ENCODE results near the gene PLCB2.

The PLCB2 gene

GRCh38 chr15:40335938-40336743 lies 28.4 kb upstream of the PLCB2 start:
- no peak for DNase-seq
- TF ChIP-seq POLR2A (IDR thresholded peaks at IDR 0.05; ENCODE audit: low read length): no peak
- no peak for TF ChIP-seq GATA1 (IDR thresholded peaks at IDR 0.05; ENCODE audit: low read depth, low read length)

DNA sequence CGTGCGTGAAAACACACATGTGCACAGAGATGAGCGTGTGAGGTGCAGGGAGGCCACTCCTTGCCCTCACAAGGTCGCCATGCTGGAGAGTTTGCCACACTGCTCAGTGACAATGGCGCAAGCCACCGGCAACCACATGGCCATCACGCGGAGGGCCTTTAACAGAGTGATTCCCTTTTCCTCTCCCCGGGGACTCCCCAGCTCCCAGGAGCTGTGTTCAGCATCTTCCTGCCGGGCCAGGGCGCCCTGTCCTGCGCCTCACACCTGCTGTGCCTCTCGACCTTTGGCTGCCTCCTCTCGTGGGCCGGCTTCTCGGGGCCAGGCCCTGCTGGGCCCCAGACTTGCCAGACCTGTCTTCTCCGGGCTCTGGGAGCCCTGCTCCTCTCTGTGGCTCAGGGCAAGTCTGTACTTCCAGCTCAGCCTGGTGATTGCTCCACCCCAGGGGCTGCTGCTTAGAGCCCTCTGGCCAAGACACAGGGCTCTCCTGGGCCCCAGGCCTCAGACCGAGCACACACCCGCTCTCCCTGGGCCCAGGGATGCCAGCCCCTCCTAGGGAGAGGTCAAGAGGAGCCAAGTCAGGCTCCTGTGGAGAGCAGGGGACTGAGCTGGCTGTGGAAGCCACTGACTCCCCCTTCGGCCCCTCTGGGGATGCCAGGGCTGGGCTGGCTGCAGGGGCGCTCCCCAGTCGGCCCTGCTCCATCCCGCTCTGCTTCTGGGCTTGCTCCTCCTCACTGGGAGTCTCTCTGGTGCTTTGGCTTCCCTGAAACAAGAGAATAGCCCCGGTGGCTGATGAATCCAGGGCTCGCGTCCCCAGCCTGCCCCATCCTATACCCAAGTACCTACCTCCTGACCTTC lies 27.4 kb upstream of the PLCB2 start:
- no peak for TF ChIP-seq POLR2A (IDR thresholded peaks at IDR 0.05; ENCODE audit: low read length)
- TF ChIP-seq GATA1 (IDR thresholded peaks at IDR 0.05; ENCODE audit: low read depth, low read length): no peak
- DNase-seq: no peak

DNA sequence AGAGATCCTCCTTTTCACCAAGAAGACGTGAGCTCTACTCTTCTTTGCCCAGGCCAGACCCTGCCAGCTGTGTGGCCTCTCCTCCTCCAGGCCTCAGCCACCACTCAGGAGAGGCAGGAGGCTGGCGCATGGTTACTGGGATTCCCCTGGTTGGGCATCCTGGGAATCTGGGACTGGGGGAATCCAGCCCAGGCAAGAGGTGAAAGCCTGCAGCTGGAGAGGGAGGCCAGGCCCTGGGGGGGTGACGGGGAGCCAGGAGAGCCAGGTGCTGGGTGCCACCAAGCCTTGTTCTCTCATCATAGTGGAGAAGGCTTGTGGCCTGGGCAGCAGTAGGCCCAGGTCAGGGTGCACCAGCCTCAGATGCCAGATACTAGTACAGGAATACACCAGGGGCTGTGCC lies 26.8 kb upstream of the PLCB2 start:
- no peak for TF ChIP-seq GATA1 (IDR thresholded peaks at IDR 0.05; ENCODE audit: low read depth, low read length)
- no peak for TF ChIP-seq POLR2A (IDR thresholded peaks at IDR 0.05; ENCODE audit: low read length)

GRCh38 chr15:40333922-40334492 lies 26.3 kb upstream of the PLCB2 start:
- DNase-seq: peak in 1 of 2 experiments; percentile 16
- TF ChIP-seq GATA1 (IDR thresholded peaks at IDR 0.05; ENCODE audit: low read depth, low read length): no peak
- no peak for TF ChIP-seq POLR2A (IDR thresholded peaks at IDR 0.05; ENCODE audit: low read length)

More for the DNA sequence above, 26.8 kb upstream of the PLCB2 start:
- no peak for DNase-seq

DNA sequence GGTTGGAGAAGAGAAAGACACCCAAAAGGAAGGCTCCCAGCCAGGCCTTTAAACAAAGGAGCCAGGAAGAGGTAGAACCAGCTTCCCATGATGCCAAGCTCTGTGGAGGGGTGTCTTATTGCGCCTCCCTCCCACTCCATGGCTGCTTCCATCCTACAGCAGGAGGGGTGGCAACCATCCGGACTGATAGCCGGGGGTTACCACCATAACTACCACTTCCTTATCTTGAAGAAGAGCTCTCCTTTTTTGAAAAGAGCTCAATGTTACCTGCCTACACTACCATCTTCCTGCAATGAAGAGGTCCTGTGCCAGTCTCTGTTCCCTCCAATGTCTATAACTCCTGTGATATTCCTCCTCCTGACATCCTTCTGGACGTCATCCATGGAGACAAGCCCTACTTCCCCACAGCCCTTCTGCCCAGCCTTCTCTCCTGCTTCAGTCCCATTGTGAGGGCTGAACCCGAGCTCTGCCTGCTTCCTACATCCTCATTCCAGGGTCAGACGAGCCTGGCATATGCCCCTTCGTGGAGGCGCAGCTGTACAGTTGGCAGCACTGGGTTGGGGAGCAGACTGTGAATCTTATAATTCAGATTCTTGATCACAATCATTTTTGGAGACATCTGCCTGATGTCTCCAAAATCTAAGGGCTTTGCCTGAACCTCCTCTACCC lies 24.5 kb upstream of the PLCB2 start:
- no peak for TF ChIP-seq GATA1 (IDR thresholded peaks at IDR 0.05; ENCODE audit: low read depth, low read length)
- TF ChIP-seq POLR2A (IDR thresholded peaks at IDR 0.05; ENCODE audit: low read length): no peak
- DNase-seq: no peak

DNA sequence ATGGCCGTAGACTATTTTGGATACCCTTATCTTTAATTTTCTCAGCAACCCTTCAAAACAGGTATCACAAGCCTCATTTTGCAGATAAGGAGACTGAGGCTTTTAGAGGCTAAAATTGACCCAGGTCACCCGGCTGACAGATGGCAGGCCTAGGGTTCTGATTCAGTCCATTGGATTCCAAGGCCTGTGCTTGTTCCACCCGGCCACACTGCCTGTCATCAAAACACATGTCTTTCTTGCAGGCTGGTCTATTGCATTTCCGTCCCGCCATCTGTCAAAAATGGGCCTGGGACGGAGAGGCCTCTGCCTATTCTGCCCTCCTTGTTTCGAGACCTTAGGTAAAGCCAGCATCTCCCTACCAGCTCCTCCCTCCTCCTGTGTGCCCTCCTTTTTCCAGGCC lies 23.9 kb upstream of the PLCB2 start:
- TF ChIP-seq GATA1 (IDR thresholded peaks at IDR 0.05; ENCODE audit: low read depth, low read length): no peak
- no peak for TF ChIP-seq POLR2A (IDR thresholded peaks at IDR 0.05; ENCODE audit: low read length)
- no peak for DNase-seq

DNA sequence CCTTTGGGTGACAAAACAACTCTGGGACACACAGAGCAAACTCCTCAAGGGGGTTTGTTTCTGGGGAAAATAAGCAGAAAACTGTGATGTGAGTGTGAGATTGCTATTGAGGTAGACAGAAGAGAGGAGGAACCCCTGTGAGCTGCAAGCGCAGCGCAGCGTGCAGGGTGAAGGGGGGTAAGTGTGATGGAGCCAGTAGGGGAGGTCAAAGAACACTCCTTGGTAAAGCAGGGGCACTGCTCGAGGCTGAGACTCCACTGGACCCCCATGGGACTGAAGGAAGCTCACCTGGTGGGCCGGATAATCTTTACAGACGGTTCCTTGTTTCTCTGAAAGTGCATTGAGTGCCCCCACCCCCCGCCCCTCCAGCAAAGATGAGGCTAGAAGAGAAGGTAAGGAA lies 23.3 kb upstream of the PLCB2 start:
- TF ChIP-seq GATA1 (IDR thresholded peaks at IDR 0.05; ENCODE audit: low read depth, low read length) (no peak), POLR2A (IDR thresholded peaks at IDR 0.05; ENCODE audit: low read length) (no peak)
- no peak for DNase-seq

DNA sequence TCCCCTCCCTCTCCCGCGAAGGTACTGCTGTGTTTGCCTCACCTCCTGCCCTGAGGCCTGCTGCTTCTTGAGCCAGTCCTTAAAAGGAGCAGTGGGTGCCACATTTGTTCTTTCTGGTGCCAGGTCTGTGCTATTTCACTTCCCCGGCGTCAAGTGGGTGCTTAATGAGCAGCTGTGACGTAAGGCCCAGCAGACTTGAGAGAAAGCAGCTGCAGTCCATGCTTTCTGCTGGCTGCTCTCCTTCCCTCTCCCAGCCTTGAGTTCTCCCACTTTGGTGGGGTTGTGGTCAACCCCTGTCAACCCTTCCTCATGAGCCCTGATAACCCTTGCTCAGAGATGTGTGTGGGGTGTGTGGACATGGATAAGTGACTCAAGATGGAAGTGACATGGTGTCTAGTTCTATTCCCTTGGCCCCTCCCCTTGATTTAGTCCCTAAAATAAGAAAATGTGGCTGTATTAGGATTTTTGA lies 22.7 kb upstream of the PLCB2 start:
- peak; percentile 26 to 57 for DNase-seq
- TF ChIP-seq POLR2A (IDR thresholded peaks at IDR 0.05; ENCODE audit: low read length): no peak
- TF ChIP-seq GATA1 (IDR thresholded peaks at IDR 0.05; ENCODE audit: low read depth, low read length): no peak

- DNase-seq: no peak
- TF ChIP-seq POLR2A (IDR thresholded peaks at IDR 0.05; ENCODE audit: low read length) (no peak), GATA1 (IDR thresholded peaks at IDR 0.05; ENCODE audit: low read depth, low read length) (no peak)
Measured at GRCh38 chr15:40329804-40330203, 22.1 kb upstream of the PLCB2 start.

DNA sequence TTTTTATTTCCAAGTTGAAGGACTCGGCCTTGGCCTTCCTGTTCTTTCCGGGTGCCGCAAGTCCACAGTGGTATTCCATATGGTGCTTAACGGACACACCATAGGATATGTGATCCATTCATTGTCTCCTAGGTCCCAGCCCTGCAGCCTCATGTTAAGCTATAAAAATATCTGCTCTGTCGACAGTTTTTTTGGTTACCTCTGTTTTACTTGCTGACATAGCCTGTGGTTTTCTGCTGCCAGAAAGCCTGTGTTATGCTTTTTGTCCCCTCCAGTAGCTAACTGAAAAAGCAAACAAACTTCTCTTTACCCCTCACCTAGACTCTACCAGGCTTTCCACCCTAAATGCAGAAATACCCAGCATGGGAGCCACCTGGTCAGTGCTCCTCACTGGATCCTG lies 21.0 kb upstream of the PLCB2 start:
- TF ChIP-seq GATA1 (IDR thresholded peaks at IDR 0.05; ENCODE audit: low read depth, low read length) (no peak), POLR2A (IDR thresholded peaks at IDR 0.05; ENCODE audit: low read length) (no peak)
- no peak for DNase-seq

DNA sequence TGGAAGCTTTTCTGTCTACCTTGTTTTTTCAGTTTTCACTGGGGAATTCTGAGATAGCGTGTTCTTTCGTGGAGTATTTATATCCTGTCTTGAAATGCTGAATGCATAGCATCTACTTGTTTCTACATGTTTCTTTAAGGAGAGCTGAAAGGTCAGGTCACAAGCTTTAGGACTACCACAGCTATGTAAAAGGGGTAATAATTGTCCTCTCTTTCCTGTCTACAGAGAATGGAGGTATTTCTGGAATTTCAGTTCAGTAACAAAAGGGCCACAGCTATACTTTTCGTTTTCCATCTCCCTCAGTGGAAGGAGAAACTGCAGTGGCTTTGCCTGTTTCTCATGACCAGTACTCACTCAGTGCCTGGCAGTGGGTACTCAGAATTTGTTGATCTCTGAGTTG lies 20.4 kb upstream of the PLCB2 start:
- no peak for DNase-seq
- no peak for TF ChIP-seq GATA1 (IDR thresholded peaks at IDR 0.05; ENCODE audit: low read depth, low read length)
- TF ChIP-seq POLR2A (IDR thresholded peaks at IDR 0.05; ENCODE audit: low read length): no peak

- TF ChIP-seq GATA1 (IDR thresholded peaks at IDR 0.05; ENCODE audit: low read depth, low read length): no peak
- no peak for TF ChIP-seq POLR2A (IDR thresholded peaks at IDR 0.05; ENCODE audit: low read length)
- DNase-seq: no peak
Measured at GRCh38 chr15:40327457-40327856, 19.7 kb upstream of the PLCB2 start.

DNA sequence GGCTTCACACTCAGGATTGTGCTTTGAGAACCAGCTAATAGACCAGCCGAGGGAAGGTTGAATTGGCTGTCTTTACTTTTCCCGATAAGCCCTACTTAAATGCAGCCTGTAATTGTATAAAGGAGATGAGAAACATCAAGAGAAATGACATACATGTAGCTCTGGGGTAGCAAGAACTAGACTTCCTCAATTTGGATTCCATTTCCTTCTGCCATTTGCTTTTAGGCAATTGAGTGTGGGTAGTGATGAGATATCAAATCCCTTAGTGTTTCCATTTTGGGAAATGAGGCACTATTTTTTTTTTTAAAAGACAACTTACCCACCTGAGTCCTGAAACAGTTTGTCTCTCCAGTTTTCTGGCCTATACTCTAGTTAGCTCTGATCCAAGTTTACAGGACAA lies 18.0 kb upstream of the PLCB2 start:
- no peak for TF ChIP-seq POLR2A (IDR thresholded peaks at IDR 0.05; ENCODE audit: low read length)
- TF ChIP-seq GATA1 (IDR thresholded peaks at IDR 0.05; ENCODE audit: low read depth, low read length): no peak
- no peak for DNase-seq

- TF ChIP-seq POLR2A (IDR thresholded peaks at IDR 0.05; ENCODE audit: low read length): no peak
- TF ChIP-seq GATA1 (IDR thresholded peaks at IDR 0.05; ENCODE audit: low read depth, low read length): no peak
- no peak for DNase-seq
Measured at GRCh38 chr15:40325188-40325587, 17.5 kb upstream of the PLCB2 start.

Data from erythroblast (primary cell).